ENCODE results near the gene GANAB. TPM values are rescaled to one million over a fixed set of nuclear protein-coding genes. Genes with fewer than 3 reads are reported as not detected.
A peak's percentile ranks its signal among the peaks of the same experiment; 100 is the strongest.
"Not testable (repeated sequence)": the region's sequence is repeated elsewhere in the genome, so short reads cannot be mapped to it uniquely, and the experiment has no call there.

The GANAB gene
- total RNA-seq, 2 donors from 2014 or later, result 71.8 to 78.0 TPM

DNA sequence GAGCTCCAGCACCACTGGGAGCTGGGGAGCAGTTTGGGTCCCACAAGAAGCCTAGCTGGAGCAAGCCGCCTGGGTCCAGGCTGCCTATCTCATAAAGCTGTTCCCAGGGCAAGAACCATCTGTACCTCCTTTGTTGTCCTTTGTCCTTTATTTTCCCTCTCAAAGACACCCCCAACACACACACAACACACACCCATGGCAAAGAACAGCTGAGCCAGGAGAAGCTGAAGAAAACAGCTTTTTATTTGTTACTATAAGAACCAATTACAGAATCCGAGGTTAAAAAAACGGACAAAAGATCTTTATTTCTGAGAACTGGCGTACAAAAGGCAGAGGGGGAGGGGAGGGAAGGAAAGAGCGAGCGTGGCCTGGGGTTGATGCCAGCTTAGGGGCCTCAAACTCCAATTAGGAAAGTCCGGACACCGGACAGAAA, 53.4 kb downstream of the GANAB start:
- peaks cover 55% of the 10 kb centered on the region for H3K36me3 ChIP-seq
- no peak overlapping the region for H3K4me3 ChIP-seq
- DNase-seq (ENCODE audit: low spot score), result no peak
- peaks cover 0 to 24% of the 10 kb centered on the region in 2 donors for H3K4me1 ChIP-seq
- TF ChIP-seq, protein P1, sequence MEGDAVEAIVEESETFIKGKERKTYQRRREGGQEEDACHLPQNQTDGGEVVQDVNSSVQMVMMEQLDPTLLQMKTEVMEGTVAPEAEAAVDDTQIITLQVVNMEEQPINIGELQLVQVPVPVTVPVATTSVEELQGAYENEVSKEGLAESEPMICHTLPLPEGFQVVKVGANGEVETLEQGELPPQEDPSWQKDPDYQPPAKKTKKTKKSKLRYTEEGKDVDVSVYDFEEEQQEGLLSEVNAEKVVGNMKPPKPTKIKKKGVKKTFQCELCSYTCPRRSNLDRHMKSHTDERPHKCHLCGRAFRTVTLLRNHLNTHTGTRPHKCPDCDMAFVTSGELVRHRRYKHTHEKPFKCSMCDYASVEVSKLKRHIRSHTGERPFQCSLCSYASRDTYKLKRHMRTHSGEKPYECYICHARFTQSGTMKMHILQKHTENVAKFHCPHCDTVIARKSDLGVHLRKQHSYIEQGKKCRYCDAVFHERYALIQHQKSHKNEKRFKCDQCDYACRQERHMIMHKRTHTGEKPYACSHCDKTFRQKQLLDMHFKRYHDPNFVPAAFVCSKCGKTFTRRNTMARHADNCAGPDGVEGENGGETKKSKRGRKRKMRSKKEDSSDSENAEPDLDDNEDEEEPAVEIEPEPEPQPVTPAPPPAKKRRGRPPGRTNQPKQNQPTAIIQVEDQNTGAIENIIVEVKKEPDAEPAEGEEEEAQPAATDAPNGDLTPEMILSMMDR (IDR thresholded peaks at IDR 0.05), result no peak
- H3K27ac ChIP-seq, result peak overlapping the region; percentile 96 to 97
- no peaks in the 10 kb centered on the region for H3K27me3 ChIP-seq
- no peaks in the 10 kb centered on the region for H3K9me3 ChIP-seq

DNA sequence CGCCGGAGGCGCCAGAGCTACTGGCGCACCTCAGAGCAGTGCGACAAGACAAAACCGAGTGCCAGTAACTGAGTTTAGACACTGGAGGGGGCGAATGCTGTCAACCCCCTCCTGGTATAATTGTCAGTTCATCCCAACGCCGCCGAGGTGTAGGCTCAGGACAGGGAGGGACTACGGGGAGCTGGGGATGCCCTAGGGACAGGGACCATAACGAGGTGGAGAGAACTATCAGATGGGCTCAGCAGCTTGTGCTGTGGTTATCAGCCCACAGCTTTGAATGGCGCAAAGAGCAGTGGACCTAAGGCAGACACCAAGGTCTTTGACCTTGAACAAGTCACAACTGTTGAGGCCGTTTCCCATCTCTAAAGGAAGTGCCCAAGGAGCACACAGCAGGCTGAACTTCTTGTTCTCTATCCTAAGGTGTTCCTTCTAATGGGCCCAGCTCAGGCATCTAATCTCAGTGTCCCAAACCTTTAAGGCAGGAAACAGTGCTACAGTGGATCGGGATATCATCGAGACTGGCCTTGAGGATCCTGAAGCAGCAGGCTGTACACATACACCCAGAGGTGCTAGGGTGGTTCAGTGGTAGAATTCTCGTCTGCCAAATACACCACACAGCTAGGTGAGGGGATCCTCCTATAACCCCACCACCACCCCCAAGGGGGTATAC, 54.1 kb downstream of the GANAB start:
- peaks cover 55% of the 10 kb centered on the region for H3K36me3 ChIP-seq
- H3K9me3 ChIP-seq, result no peaks in the 10 kb centered on the region
- H3K27me3 ChIP-seq, result no peaks in the 10 kb centered on the region
- H3K27ac ChIP-seq, result peak overlapping the region; percentile 96 to 97
- DNase-seq (ENCODE audit: low spot score), result no peak
- TF ChIP-seq, protein P1 (IDR thresholded peaks at IDR 0.05), result no peak
- peaks cover 0 to 24% of the 10 kb centered on the region in 2 donors for H3K4me1 ChIP-seq
- H3K4me3 ChIP-seq, result peak overlapping the region; percentile 40 to 81

DNA sequence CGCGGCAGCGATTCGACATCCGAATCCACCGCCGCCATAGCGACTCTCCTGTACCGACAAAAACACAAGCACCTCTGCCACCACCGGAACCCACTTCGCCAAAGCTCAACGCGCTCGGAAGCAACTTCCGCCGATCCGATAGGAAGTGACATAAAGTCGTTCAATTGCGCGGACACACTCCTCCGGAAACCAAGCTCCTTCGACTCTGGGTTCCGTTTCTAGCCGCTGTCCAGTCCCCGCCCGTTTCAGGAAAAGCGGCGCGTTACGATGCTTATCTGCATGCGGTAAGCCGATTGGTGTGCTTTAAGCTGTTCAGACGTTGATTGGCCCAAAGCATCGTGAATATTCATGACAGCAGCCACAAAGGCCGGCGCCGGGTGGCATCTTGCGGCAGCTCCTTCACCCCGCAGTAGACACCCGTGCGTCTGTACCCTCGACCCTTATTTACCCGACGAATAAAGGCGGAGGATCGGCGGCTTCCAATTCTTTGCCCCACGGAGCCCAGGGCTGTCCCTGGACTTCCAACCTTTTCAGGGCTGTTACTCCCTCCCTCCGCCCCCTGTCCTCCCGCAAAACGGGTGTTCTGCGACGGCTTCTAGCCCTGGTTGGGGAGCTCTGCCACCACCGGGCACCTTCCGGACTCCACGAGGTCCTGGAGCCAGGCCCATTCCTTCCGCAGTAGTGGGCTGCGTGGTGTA, 54.8 kb downstream of the GANAB start, which contains the start of gene TUT1:
TUT1 (minus strand) TSS at position 76 of the 698 bp plus-strand sequence; CDS start at position 38, 38 bp downstream.
- peaks cover 55% of the 10 kb centered on the region for H3K36me3 ChIP-seq
- no peaks in the 10 kb centered on the region for H3K27me3 ChIP-seq
- peak within 1 kb of the TSS; percentile 96 to 97 for H3K27ac ChIP-seq
- H3K4me1 ChIP-seq, result peaks cover 0 to 24% of the 10 kb centered on the region in 2 donors
- TF ChIP-seq, protein P1 (IDR thresholded peaks at IDR 0.05), result peak in 1 of 2 donors; percentile 23
- peak within 1 kb of the TSS; percentile 71 to 81 for H3K4me3 ChIP-seq
- no peaks in the 10 kb centered on the region for H3K9me3 ChIP-seq
- peak; percentile 99 for DNase-seq (ENCODE audit: low spot score)

DNA sequence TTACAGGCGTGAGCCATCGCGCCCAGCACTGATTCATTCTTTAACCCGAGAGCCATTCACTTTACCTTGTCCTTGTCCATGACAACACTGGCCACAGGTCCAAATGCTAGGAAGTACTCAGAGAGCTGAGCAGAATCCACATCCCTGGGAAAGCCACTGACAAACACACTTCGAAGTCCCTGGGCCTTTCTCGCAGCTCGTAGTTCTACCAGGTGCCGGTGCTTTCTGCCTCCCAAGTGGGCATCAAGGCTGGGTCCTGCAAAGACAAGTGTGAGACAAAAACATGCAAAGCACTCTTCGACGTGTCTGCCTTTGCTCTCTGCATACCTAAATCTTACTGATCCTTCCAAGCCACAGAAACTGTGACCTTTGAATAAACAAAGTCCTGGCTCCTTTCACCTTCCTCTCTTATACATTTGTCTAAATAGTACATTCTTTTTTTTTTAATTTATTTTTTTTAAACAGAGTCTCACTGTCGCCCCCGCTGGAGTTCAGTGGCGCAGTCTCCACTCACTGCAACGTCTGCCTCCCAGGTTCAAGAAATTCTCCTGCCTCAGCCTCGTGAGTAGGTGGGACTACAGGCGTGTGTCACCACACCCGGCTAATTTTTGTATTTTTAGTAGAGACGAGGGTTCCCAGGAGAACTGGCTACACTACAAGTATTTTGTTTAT, 57.3 kb downstream of the GANAB start:
- Histone ChIP-seq H3K4me3 (no peak overlapping the region), H3K4me1 (peaks cover 0 to 24% of the 10 kb centered on the region in 2 donors), H3K27me3 (no peaks in the 10 kb centered on the region), H3K36me3 (peaks cover 47% of the 10 kb centered on the region), H3K27ac (no peak overlapping the region), H3K9me3 (no peaks in the 10 kb centered on the region)
- no peak for DNase-seq (ENCODE audit: low spot score)
- TF ChIP-seq, protein P1 (IDR thresholded peaks at IDR 0.05), result no peak

DNA sequence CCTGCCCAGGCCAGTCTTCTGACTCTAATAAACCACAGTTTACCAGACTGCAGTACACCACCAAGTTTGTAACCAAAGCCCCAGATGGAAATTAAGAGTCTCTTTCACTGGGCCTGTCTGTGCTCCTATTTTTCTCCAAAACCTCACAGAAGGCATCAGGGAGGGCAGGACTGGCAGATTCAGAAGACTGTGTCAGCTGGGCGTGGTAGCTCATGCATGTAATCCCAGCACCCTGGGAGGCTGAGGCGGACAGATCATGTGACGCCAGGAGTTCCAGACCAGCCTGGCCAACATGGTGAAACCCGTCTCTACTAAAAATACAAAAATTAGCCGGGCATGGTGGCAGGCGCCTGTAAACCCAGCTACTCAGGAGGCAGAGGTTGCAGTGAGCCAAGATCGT, 61.1 kb downstream of the GANAB start:
- H3K36me3 ChIP-seq, result peaks cover 54% of the 10 kb centered on the region
- DNase-seq (ENCODE audit: low spot score); H3K4me3 ChIP-seq; H3K9me3 ChIP-seq; H3K27ac ChIP-seq; H3K4me1 ChIP-seq; H3K27me3 ChIP-seq: not testable (repeated sequence)

DNA sequence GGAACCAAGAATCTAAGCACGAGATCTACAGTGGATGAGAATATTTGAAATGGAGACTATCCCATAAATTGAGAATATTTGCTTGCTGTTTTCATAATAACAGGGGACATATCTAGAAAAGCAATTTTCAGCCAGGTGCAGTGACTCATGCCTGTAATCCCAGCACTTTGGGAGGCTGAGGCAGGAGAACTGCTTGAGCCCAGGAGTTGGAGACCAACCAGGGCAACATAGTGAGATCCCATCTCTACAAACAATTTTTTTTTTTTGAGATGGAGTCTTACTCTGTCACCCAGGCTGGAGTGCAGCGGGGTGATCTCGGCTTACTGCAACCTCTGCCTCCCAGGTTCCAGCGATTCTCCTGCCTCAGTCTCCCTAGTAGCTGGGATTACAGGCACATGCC, 64.7 kb downstream of the GANAB start:
- not testable (repeated sequence) for H3K27me3 ChIP-seq; H3K4me3 ChIP-seq; H3K9me3 ChIP-seq; DNase-seq (ENCODE audit: low spot score); H3K4me1 ChIP-seq; H3K27ac ChIP-seq
- peaks cover 48% of the 10 kb centered on the region for H3K36me3 ChIP-seq
